ENCODE results near the gene HEXD.
A peak's percentile ranks its signal among the peaks of the same experiment; 100 is the strongest.

The HEXD gene

DNA sequence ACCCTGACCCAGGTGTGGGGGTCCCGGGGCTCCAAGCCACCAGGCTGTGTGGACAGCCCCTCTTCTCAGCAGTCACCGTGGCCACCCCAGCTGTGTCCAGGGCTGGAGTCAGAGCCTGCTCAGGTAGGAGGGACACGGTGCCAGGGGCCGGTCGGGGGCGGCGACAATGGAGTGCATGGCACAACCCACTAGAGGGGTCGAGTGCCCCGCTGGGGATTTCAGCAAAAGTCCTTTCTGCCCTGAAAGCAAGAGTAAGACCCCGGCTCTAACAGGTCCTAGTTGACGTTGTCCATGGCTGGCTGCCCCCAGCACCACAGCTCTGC, 35.3 kb upstream of the HEXD start:
- DNase-seq, result no peak

DNA sequence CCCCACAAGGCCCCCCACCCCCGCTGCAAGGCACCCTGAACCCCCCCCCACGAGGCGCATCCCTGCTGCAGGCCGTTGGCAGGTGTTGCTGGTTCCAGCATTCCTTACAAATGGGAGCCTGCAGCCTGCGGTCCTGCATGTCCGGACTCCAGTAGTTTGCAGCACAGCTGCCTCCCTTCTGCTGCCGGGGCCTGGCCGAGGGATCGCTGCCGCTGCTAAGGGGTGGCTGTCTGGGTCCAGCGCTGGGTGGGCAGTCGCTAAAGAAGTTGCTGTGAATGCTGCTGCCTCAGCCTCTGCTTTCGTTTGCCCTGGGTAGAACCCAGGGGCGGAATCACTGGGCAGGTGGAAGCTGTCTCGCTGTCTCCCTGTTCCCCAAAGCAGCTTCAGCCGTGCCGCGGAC, 34.7 kb upstream of the HEXD start:
- DNase-seq, result peak; percentile 28

DNA sequence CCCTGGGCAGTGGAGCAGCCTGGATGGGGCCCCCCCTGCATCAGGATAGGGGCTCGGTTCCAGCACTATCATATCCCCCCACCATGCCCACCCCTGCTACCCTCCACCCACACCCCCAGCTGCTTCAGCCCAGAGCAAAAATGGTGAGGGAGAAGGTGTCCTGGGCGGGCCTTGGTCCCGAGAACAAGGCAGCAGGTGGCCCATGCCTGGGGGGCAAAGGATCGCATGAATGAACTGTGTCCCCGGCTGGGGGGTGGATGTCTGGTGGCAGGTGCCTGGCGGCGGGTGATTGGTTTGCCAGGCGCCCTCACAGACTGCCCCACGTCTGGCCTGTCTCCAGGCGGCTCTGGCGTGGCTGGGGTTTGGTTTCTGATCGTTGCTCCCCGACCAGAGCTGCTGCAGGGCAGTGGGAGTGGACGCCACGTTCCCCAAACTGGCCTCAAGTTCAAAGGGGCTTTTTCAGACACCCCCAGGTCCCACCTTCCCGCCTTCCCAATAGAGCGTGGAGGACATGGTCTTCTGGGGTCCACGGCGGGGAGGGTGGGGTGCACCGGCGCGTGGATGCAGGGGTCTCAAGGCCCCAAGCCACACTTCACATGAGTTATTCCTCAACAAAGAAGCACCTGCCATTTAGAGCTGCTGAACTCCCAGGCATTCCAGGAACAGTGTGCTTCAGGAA, 34.0 kb upstream of the HEXD start:
- no peak for DNase-seq

DNA sequence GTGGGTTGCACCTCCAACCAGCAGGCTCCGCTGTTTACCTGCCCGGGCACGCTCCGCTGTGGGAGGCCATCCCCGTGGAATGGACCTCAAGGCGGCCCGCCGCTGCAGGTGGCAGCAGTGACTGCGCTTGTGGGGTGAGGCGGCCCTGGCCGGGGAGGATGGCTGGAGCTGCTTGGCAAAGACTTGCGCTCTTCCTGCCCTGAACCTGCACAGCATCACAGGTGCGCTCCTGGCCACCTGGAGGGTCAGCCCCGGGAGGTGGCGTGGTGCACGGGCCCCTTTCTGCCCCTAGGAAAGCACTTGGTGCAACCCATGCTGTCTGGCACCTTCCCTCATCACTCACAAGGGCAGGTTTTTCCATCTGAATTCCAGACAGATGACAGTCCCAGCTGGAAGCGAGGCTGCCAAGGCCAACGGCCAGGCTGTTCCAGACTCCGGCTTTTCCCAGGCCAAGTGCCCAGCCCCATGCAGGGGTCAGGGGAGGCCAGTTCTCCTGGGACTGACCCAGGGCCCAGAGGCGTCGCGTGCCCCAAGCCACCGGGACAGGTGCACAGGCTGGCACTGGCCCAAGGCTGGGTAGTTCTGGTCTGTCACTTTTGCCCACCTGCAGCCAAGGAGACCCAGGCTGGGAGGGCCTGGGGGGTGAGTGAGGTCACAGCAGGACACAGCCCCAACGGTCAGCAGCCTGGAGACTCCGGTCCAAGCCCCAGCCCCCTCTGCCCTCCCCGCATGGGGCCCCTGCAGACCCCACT, 33.2 kb upstream of the HEXD start:
- DNase-seq, result peak; percentile 45

- no peak for DNase-seq
Measured at GRCh38 chr17:82385559-82386254, 32.4 kb upstream of the HEXD start.

- no peak for DNase-seq
Measured at GRCh38 chr17:82386255-82386831, 31.8 kb upstream of the HEXD start.

- DNase-seq, result no peak
Measured at GRCh38 chr17:82386881-82387704, 31.1 kb upstream of the HEXD start.

DNA sequence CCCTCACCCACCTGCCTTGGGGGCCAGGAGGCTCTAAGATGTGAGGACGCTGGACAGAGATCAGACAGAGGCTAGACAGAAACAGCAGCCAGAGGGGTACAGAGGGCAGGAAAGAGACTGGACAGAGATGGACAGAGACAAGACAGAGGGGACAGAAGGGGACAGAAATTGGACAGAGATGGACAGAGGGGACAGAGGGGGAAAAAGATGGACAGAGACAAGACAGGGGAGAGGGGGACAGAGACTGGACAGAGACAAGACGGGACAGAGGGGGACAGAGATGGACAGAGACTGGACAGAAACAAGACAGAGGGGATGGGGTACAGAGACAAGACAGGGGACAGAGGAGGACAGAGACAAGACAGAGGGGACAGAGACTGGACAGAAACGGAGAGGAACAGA, 30.4 kb upstream of the HEXD start:
- DNase-seq, result no peak

DNA sequence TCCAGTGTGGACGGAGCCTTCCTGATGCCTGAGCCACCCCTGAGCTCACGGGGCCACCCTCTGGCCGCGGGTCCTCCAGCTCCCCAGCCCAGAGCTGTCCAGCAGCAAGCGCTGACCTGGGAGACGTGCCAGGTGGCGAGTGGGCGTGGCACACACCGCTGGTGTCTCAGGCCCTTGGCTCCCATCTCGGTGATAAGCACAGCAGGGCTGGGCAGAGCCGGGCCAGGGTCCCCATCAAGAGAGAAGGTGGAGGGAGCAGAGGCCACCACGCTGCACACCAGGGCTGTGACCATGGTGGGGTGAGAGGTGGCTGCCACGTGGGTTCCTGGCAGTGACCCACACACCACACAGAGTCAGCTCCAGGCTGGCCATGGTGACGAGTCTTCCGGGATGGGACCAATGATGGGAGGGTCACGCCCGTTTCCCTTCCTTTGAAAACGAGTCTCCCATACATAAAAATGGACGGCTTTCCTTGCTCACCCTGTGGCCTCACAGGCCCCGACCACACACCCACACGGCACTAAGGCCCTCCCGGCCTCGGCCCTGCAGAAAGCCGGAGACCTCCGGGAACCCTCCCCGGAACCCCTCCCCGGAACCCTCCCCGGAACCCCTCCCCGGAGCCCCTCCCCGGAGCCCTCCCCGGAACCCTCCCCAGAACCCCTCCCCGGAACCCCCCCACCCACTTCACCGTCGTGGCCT, 29.8 kb upstream of the HEXD start:
- DNase-seq, result no peak

- DNase-seq, result no peak
Measured at GRCh38 chr17:82388922-82389283, 29.2 kb upstream of the HEXD start.

DNA sequence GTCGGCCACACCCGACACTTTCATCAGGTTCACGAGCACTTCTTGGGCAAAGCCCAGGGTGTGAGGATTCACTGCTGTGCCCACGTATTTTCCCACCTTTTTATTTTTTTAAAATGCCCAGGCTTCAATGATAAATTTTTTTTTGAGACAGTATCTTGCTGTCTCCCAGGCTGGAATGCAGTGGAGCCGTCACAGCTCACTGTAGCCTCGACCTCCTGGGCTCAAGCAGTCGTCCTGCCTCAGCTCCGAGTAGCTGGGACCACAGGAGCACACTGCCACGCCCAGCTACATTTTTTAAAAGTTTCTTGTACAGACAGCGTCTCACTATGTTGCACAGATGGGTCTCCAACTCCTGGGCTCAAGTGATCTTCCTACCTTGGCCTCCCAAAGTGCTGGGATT, 28.8 kb upstream of the HEXD start:
- DNase-seq, result no peak

GRCh38 chr17:82390015-82390859, 27.9 kb upstream of the HEXD start:
- DNase-seq, result no peak

- DNase-seq, result no peak
Measured at GRCh38 chr17:82390860-82391435, 27.2 kb upstream of the HEXD start.

DNA sequence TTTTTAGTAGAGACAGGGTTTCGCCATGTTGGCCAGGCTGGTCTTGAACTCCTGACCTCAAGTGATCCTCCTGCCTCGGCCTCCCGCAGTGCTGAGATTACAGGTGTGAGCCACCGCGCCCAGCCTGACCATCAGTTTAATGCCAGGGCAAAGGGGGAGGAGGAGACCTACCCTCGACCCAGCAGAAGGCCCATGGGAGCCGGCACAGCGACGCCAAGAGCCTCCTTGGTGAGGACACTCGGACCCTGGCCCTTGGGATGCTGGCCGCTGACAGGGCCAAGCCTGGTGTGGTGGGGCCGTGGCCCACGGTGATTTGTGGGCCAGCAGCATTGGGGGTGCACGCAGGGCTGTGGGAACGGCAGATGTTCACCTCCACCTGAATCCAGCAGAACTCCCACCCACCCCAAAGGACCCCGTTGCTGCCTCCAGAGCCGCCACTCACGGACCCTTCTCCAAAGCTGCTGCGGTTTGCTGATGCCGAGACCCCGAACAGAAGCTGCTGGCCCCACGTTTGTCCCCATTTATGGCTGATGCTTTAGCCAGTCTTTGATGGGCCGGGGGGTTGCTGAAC, 26.6 kb upstream of the HEXD start:
- DNase-seq, result no peak

GRCh38 chr17:82392209-82392920, 25.8 kb upstream of the HEXD start:
- no peak for DNase-seq

- DNase-seq, result no peak
Measured at GRCh38 chr17:82392941-82393340, 25.2 kb upstream of the HEXD start.

DNA sequence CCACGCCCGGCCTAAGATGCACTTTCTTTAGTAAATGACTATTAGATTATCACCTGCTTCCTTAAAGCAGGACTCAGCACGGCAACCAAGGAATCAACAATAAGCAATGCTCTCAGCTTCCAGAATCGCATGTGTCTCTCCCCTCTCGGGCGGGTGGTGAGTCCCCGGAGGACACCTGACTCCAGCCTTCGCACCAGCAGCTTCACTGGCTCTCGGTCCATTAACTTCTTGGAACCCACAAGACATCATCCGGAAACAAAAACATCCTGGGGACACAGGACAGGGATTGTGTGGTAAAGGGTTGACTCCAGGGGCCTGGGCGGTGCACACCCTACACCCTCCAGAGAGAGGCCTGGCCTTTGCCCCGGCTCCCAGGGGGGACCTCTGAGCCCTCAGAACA, 23.9 kb upstream of the HEXD start:
- DNase-seq, result no peak

- no peak for DNase-seq
Measured at GRCh38 chr17:82396601-82397435, 21.3 kb upstream of the HEXD start.

Data from NCI-H510A (cell line).